Measurements from ENCODE around the gene TACC2.

DNA sequence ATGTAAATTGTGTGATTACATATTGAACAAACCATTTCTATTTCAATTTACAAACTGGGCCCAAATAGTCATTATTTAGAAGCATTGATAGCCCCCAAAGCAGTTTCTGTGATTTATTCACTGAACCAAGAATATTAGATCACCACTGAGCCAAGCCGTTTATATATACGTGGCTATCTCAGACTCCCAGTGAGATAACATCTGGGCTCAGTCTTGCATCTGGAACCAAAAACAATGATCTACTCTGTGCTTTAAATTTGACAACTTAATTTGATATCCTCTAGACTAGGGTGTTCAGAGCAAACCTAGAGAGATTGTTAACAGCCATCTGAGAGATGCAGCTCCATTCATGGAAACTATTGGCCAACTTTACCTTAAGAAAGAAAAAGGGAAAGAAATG is 240.7 kb downstream of the TACC2 start:
- TF ChIP-seq EZH2 (IDR thresholded peaks at IDR 0.05) (no peak), CTCF (IDR thresholded peaks at IDR 0.05) (no peak)
